Measurements from ENCODE around the gene ZNF491. TPM values are rescaled to one million over a fixed set of nuclear protein-coding genes. Genes with fewer than 3 reads are reported as not detected.

The ZNF491 gene
- total RNA-seq, 2 experiments from 2014 or later: 2.0 to 6.2 TPM

GRCh38 chr19:11780431-11781020 lies 17.8 kb upstream of the ZNF491 start:
- ChIA-PET CTCF (ENCODE audit: unreplicated experiment) (no interaction called here), POLR2A (no interaction called here)
- Histone ChIP-seq H3K4me2 (ENCODE audit: low read length) (no peak overlapping the region), H3K4me1 (ENCODE audit: insufficient read depth, low read length, poor library complexity, severe bottlenecking) (no peaks in the 10 kb centered on the region), H3K27ac (ENCODE audit: low read depth, low read length, poor library complexity, severe bottlenecking) (no peak overlapping the region), H3K36me3 (ENCODE audit: insufficient read depth, low read length) (peaks cover 63% of the 10 kb centered on the region), H4K20me1 (ENCODE audit: insufficient read depth, low read length) (no peaks in the 10 kb centered on the region), H2AFZ (ENCODE audit: low read length) (no peak overlapping the region), H3K9me3 (ENCODE audit: low read length) (peaks cover 20% of the 10 kb centered on the region; the same call in 1 of the 2 replicates), H3K79me2 (ENCODE audit: insufficient read depth, low read depth, low read length) (no peaks in the 10 kb centered on the region), H3K9me2 (ENCODE audit: insufficient read depth, low read length) (no peaks in the 10 kb centered on the region), H3K4me3 (ENCODE audit: low read depth, low read length, poor library complexity, severe bottlenecking) (no peak overlapping the region)
- no peak for TF ChIP-seq EZH2phosphoT487 (IDR thresholded peaks at IDR 0.05; ENCODE audit: borderline replicate concordance, low read depth, low read length)
- TF ChIP-seq CTCF (conservative IDR thresholded peaks at IDR 0.05; ENCODE audit: low read length): no peak
- BruUV-seq (replicated peaks): no TSS peak
- DNase-seq (ENCODE audit: low spot score): no peak
- intact Hi-C loops (cut with micrococcal nuclease; ENCODE audit: unreplicated experiment): no loop called here

- intact Hi-C loops (cut with micrococcal nuclease; ENCODE audit: unreplicated experiment): no loop called here
- TF ChIP-seq EZH2phosphoT487 (IDR thresholded peaks at IDR 0.05; ENCODE audit: borderline replicate concordance, low read depth, low read length) (no peak), CTCF (conservative IDR thresholded peaks at IDR 0.05; ENCODE audit: low read length) (no peak)
- Histone ChIP-seq H3K9me3 (ENCODE audit: low read length) (peaks cover 20% of the 10 kb centered on the region; the same call in 1 of the 2 replicates), H3K9me2 (ENCODE audit: insufficient read depth, low read length) (no peaks in the 10 kb centered on the region), H4K20me1 (ENCODE audit: insufficient read depth, low read length) (no peaks in the 10 kb centered on the region), H3K27ac (ENCODE audit: low read depth, low read length, poor library complexity, severe bottlenecking) (no peak overlapping the region), H2AFZ (ENCODE audit: low read length) (no peak overlapping the region), H3K36me3 (ENCODE audit: insufficient read depth, low read length) (peaks cover 63% of the 10 kb centered on the region), H3K79me2 (ENCODE audit: insufficient read depth, low read depth, low read length) (no peaks in the 10 kb centered on the region), H3K4me1 (ENCODE audit: insufficient read depth, low read length, poor library complexity, severe bottlenecking) (no peaks in the 10 kb centered on the region), H3K4me3 (ENCODE audit: low read depth, low read length, poor library complexity, severe bottlenecking) (no peak overlapping the region), H3K4me2 (ENCODE audit: low read length) (no peak overlapping the region)
- no TSS peak for BruUV-seq (replicated peaks)
- ChIA-PET CTCF (ENCODE audit: unreplicated experiment) (interaction anchor here (0.6 kb wide), 1 partner anchor 182 kb away, joined by 3 read pairs; no protein-coding TSS in a partner anchor), POLR2A (interaction anchor here (0.6 kb wide), 1 partner anchor 136 kb away, joined by 5 read pairs; no protein-coding TSS in a partner anchor)
- no peak for DNase-seq (ENCODE audit: low spot score)
Measured at GRCh38 chr19:11781295-11782057, 16.8 kb upstream of the ZNF491 start.

- H3K9me3 ChIP-seq (ENCODE audit: low read length): peaks cover 22% of the 10 kb centered on the region
- no peaks in the 10 kb centered on the region for H3K4me1 ChIP-seq (ENCODE audit: insufficient read depth, low read length, poor library complexity, severe bottlenecking)
- H4K20me1 ChIP-seq (ENCODE audit: insufficient read depth, low read length): no peaks in the 10 kb centered on the region
- no peak overlapping the region for H3K4me2 ChIP-seq (ENCODE audit: low read length)
- no peaks in the 10 kb centered on the region for H3K9me2 ChIP-seq (ENCODE audit: insufficient read depth, low read length)
- TF ChIP-seq CTCF (conservative IDR thresholded peaks at IDR 0.05; ENCODE audit: low read length) (no peak), EZH2phosphoT487 (IDR thresholded peaks at IDR 0.05; ENCODE audit: borderline replicate concordance, low read depth, low read length) (no peak)
- no peak for DNase-seq (ENCODE audit: low spot score)
- no peak overlapping the region for H2AFZ ChIP-seq (ENCODE audit: low read length)
- peaks cover 47% of the 10 kb centered on the region for H3K36me3 ChIP-seq (ENCODE audit: insufficient read depth, low read length)
- no peak overlapping the region for H3K4me3 ChIP-seq (ENCODE audit: low read depth, low read length, poor library complexity, severe bottlenecking)
- no TSS peak for BruUV-seq (replicated peaks)
- intact Hi-C loops (cut with micrococcal nuclease; ENCODE audit: unreplicated experiment): no loop called here
- H3K79me2 ChIP-seq (ENCODE audit: insufficient read depth, low read depth, low read length): no peaks in the 10 kb centered on the region
- POLR2A ChIA-PET: no interaction called here
- CTCF ChIA-PET (ENCODE audit: unreplicated experiment): no interaction called here
- H3K27ac ChIP-seq (ENCODE audit: low read depth, low read length, poor library complexity, severe bottlenecking): no peak overlapping the region
Measured at GRCh38 chr19:11783767-11784166, 14.6 kb upstream of the ZNF491 start.

Measured in OCI-LY7 (cell line).